SU-DHL-6 (cell line): ENCODE measurements around the gene COX19.

ENCODE experiments used
- CTCF ChIP-seq: fragments of 200-600 bp; sonication (generic); IDR thresholded peaks from one replicate; pipeline ENCODE4 v1.5.1; 2017; ENCODE audit warnings: antibody characterized with exemption, mild to moderate bottlenecking, low read length, moderate library complexity; ENCODE audit not compliant: insufficient read depth, poor library complexity, severe bottlenecking
- EZH2phosphoT487 ChIP-seq: fragments of 200-600 bp; sonication (generic), shearing (Covaris generic); conservative IDR thresholded peaks from 2 replicates; pipeline ENCODE4 v1.6.1; 2018; ENCODE audit warnings: mild to moderate bottlenecking, antibody characterized with exemption, low read length, moderate library complexity, mixed read lengths

- TF ChIP-seq CTCF (no peak), EZH2phosphoT487 (no peak)
These were observed 54.8 kb downstream of the COX19 start for GRCh38 chr7:920351-921070.
